ENCODE data around the gene TMPRSS9.

Gene TMPRSS9

DNA sequence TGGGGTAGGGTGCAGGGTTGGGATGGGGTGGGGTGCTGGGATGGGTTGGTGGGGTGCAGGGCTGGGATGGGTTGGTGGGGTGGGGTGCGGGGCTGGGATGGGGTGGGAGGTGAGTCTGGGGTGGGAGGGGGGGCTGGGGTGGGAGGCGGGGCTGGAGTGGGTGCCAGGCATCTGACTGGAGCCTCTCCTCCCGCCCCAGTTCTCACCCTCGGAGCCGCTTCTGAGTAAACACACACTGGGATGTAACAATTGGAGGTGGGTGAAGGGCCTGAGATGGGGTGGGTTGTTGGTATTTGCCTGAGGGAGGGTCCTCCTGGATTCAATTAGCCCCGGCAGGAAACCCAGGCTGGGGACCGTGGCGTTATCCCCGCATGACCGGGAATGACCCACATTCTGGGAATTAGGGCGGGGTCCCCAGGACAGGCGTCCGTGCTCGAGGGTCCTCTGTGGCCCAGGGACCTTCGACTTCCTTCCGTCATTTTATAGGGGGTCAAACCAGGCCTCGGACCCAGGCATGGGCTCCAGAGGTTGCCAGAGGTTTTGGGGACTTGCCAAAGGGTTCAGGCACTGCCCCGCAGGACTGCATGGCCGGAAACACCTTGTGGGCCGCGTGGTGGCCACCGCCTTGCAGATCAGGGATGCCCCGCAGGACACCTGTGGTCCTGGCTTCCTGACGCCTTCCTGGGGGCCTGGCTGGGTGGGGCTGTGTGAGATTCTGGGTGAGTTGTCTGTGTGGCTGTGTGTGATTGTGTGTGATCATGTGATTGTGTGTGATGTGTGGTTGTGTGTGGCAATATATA, 1.4 kb downstream of the TMPRSS9 start:
- no peaks in the 10 kb centered on the region for H3K79me2 ChIP-seq
- H3K4me3 ChIP-seq (ENCODE audit: low read depth, low read length): no peak overlapping the region
- TF ChIP-seq CTCF (IDR thresholded peaks at IDR 0.05): no peak
- no peaks in the 10 kb centered on the region for H3K27me3 ChIP-seq (ENCODE audit: control insufficient read depth, insufficient read depth, low read length)
- no peak overlapping the region for H3K27ac ChIP-seq
- no peaks in the 10 kb centered on the region for H3K9me3 ChIP-seq (ENCODE audit: control insufficient read depth, low read length)
- H3K4me1 ChIP-seq: no peaks in the 10 kb centered on the region
- no peak overlapping the region for H3K4me2 ChIP-seq (ENCODE audit: low read length)
- H2AFZ ChIP-seq: no peak overlapping the region
- no peak overlapping the region for H3K9ac ChIP-seq
- H3K36me3 ChIP-seq (ENCODE audit: control insufficient read depth, insufficient read depth, low read length): no peaks in the 10 kb centered on the region

DNA sequence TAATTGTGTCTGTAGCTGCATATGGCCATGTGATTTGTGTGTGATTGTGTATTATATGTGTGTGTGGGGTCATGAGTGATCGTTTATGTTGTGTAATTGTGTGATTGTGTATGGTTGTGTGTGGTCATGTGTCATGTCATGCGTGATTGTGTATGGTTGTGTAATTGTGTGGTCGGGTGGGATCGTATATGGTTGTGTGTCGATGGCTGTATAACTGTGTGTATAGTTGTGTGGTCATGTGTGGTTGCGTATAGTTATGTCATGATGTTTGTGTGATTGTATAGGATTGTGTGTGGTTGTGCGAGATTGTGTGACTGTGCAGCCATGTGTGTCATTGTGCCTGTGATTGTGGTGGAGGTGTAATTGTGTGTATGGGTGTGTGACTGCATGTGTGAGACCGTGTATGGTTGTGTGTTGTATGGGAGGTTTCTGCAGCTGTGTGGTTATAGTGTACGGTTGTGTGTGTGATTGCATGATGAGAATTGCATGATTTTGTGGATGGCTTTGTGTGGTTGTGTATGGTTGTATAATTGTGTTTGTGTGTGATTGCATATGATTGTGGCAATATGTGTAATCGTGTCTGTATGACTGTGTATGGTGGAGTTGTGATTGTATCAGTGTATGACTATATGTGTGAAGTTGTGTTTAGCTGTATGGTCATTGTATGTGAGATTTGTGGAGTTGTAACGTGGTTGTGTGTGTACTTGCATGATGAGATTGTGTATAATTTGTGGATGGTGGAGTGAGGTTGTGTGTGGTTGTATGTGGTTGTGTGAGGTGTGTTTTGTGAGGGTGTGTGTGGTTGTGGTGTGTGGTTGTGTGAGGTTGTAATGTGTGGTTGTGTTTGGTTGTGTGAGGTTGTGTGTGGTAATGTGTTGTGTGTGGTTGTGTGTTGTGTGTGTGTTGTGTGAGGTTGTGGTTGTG, 2.2 kb downstream of the TMPRSS9 start:
- no peak overlapping the region for H3K4me3 ChIP-seq (ENCODE audit: low read depth, low read length)
- no peaks in the 10 kb centered on the region for H3K9me3 ChIP-seq (ENCODE audit: control insufficient read depth, low read length)
- H3K36me3 ChIP-seq (ENCODE audit: control insufficient read depth, insufficient read depth, low read length): no peaks in the 10 kb centered on the region
- H3K27me3 ChIP-seq (ENCODE audit: control insufficient read depth, insufficient read depth, low read length): no peaks in the 10 kb centered on the region
- H3K9ac ChIP-seq: no peak overlapping the region
- H3K4me2 ChIP-seq (ENCODE audit: low read length): no peak overlapping the region
- H3K4me1 ChIP-seq: no peaks in the 10 kb centered on the region
- no peak for TF ChIP-seq CTCF (IDR thresholded peaks at IDR 0.05)
- no peak overlapping the region for H2AFZ ChIP-seq
- H3K27ac ChIP-seq: no peak overlapping the region
- H3K79me2 ChIP-seq: no peaks in the 10 kb centered on the region

DNA sequence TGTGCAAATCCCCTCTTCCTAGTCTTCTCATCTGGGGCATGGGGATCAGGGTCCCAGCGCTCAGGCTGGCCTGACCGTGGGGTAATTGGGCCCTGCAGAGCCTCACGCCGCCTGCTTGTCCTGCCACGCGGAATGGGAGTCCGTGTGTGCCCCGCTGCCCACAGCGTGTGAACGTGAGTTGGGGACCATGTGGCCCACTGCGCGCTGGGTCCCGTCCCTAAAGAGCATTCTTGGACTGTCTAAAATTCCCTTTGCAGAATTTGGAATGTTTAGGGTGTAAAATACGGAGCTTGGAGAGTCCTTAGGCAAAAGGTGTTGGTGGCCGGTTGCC, 2.9 kb downstream of the TMPRSS9 start:
- Histone ChIP-seq H3K4me3 (ENCODE audit: low read depth, low read length) (no peak overlapping the region), H3K9ac (no peak overlapping the region)
- TF ChIP-seq CTCF (IDR thresholded peaks at IDR 0.05): no peak

DNA sequence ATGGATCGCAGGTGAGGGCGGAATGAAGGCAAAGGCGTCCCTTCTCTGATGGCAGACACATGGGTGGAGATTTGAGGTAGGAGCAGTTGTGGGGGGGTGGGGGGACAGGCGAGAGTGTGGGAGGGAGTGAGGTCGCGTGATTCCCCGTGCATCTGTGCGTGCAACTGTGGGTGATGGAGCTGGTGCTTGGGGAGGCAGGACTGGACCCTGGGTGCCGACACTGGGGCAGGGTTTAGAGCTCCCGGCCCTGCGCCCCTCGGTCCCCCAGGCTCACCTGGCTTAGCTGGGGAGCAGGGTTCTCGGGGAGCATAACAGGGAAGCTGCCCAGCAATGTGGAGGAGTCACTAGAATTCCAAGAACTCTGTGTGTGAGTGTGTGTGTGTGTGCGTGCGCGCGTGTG, 3.4 kb downstream of the TMPRSS9 start:
- H3K9ac ChIP-seq: no peak overlapping the region
- no peak for TF ChIP-seq CTCF (IDR thresholded peaks at IDR 0.05)
- no peaks in the 10 kb centered on the region for H3K36me3 ChIP-seq (ENCODE audit: control insufficient read depth, insufficient read depth, low read length)
- no peak overlapping the region for H3K27ac ChIP-seq
- H3K79me2 ChIP-seq: no peaks in the 10 kb centered on the region
- H2AFZ ChIP-seq: no peak overlapping the region
- H3K9me3 ChIP-seq (ENCODE audit: control insufficient read depth, low read length): no peaks in the 10 kb centered on the region
- no peak overlapping the region for H3K4me2 ChIP-seq (ENCODE audit: low read length)
- H3K27me3 ChIP-seq (ENCODE audit: control insufficient read depth, insufficient read depth, low read length): no peaks in the 10 kb centered on the region
- H3K4me3 ChIP-seq (ENCODE audit: low read depth, low read length): no peak overlapping the region
- no peaks in the 10 kb centered on the region for H3K4me1 ChIP-seq

More for the DNA sequence above, 2.9 kb downstream of the TMPRSS9 start:
- H3K9me3 ChIP-seq (ENCODE audit: control insufficient read depth, low read length): no peaks in the 10 kb centered on the region
- H2AFZ ChIP-seq: no peak overlapping the region
- H3K36me3 ChIP-seq (ENCODE audit: control insufficient read depth, insufficient read depth, low read length): no peaks in the 10 kb centered on the region
- H3K4me1 ChIP-seq: no peaks in the 10 kb centered on the region
- H3K27ac ChIP-seq: no peak overlapping the region
- no peaks in the 10 kb centered on the region for H3K27me3 ChIP-seq (ENCODE audit: control insufficient read depth, insufficient read depth, low read length)
- H3K79me2 ChIP-seq: no peaks in the 10 kb centered on the region
- no peak overlapping the region for H3K4me2 ChIP-seq (ENCODE audit: low read length)
